HEK293 (cell line): ENCODE data around the gene FAM174B.
A peak's percentile ranks its signal among the peaks of the same experiment; 100 is the strongest.

ENCODE experiments used
- CTCF ChIA-PET: fragments of 350-600 bp; formaldehyde crosslinking; extraction: SDS; loops from one replicate; lab custom pipeline; 2021; ENCODE audit warnings: antibody characterized with exemption; lab: Yijun Ruan, JAX
- POLR2A ChIA-PET: fragments of 300-600 bp; formaldehyde crosslinking; extraction: SDS; loops from one replicate; lab custom pipeline; 2020; ENCODE audit warnings: antibody characterized with exemption, inconsistent platforms; lab: Yijun Ruan, JAX
- H3K27ac ChIP-seq: fragments of 200-500 bp; sonication (Bioruptor generic); 2 replicates; pipeline ENCODE4 v1.5.1; 2014; ENCODE audit warnings: low read depth, low read length, control low read depth, inconsistent platforms; ENCODE audit errors: extremely low read depth
- H3K36me3 ChIP-seq, 2 experiments: fragments of 200-500 bp in 1 of 2; sonication (Bioruptor generic) in 1 of 2; 1 replicate in 1 of 2; 2 replicates in 1 of 2; pipeline ENCODE4 v1.5.1; 2014 to 2017; ENCODE audit warnings: inconsistent platforms in 2 of 2, low read length in 2 of 2; ENCODE audit not compliant: control insufficient read depth in 2 of 2, insufficient read depth in 1 of 2
- H3K4me1 ChIP-seq: fragments of 200-500 bp; sonication (Bioruptor generic); 2 replicates; pipeline ENCODE4 v1.5.1; 2014; ENCODE audit warnings: mild to moderate bottlenecking, low read length, inconsistent platforms; ENCODE audit not compliant: control insufficient read depth, insufficient read depth
- H3K4me3 ChIP-seq: 2 replicates; pipeline ENCODE4 v1.5.1; 2011; ENCODE audit warnings: low read depth, mild to moderate bottlenecking, control low read depth, low read length, moderate library complexity
- H3K9me3 ChIP-seq: fragments of 200-500 bp; sonication (Bioruptor generic); 2 replicates; pipeline ENCODE4 v1.5.1; 2014; ENCODE audit warnings: low read depth, low read length, inconsistent platforms; ENCODE audit not compliant: control insufficient read depth, insufficient read depth
- BCL6B ChIP-seq: fragments of 450-650 bp; formaldehyde crosslinking; IDR thresholded peaks from 2 replicates; pipeline ENCODE4 v1.5.1; 2017; ENCODE audit warnings: missing biosample characterization, missing genetic modification characterization
- IKZF3 ChIP-seq: fragments of 450-650 bp; IDR thresholded peaks from 2 replicates; pipeline ENCODE4 v1.5.0; 2018; ENCODE audit warnings: missing biosample characterization, mild to moderate bottlenecking, missing genetic modification characterization, moderate library complexity
- MYNN ChIP-seq: fragments of 450-650 bp; formaldehyde crosslinking; IDR thresholded peaks from 2 replicates; pipeline ENCODE4 v1.5.1; 2016; ENCODE audit warnings: missing biosample characterization, missing genetic modification characterization, borderline replicate concordance
- PRDM1 ChIP-seq: fragments of 450-650 bp; formaldehyde crosslinking; IDR thresholded peaks from 2 replicates; pipeline ENCODE4; 2016; ENCODE audit warnings: missing biosample characterization, missing genetic modification characterization
- ZBTB11 ChIP-seq: fragments of 450-650 bp; formaldehyde crosslinking; conservative IDR thresholded peaks from 2 replicates; pipeline ENCODE4 v1.5.1; 2016; ENCODE audit warnings: low read depth, missing biosample characterization, missing genetic modification characterization
- ZFP69B ChIP-seq: fragments of 450-650 bp; formaldehyde crosslinking; IDR thresholded peaks from 2 replicates; pipeline ENCODE4 v1.5.1; 2016; ENCODE audit warnings: missing biosample characterization, missing genetic modification characterization
- ZIC2 ChIP-seq: fragments of 450-650 bp; formaldehyde crosslinking; IDR thresholded peaks from 2 replicates; pipeline ENCODE4 v1.5.1; 2016; ENCODE audit warnings: missing biosample characterization, missing genetic modification characterization
- ZNF112 ChIP-seq: fragments of 450-650 bp; formaldehyde crosslinking; IDR thresholded peaks from 2 replicates; pipeline ENCODE4 v1.5.0; 2017; ENCODE audit warnings: missing biosample characterization, missing genetic modification characterization
- ZNF133 ChIP-seq: fragments of 450-650 bp; formaldehyde crosslinking; IDR thresholded peaks from 2 replicates; pipeline ENCODE4 v1.5.1; 2016; ENCODE audit warnings: missing biosample characterization, missing genetic modification characterization
- ZNF175 ChIP-seq: fragments of 450-650 bp; formaldehyde crosslinking; IDR thresholded peaks from 2 replicates; pipeline ENCODE4 v1.5.1; 2016; ENCODE audit warnings: missing biosample characterization, missing genetic modification characterization
- ZNF184 ChIP-seq: fragments of 450-650 bp; IDR thresholded peaks from 2 replicates; pipeline ENCODE4 v1.5.1; 2018; ENCODE audit warnings: missing biosample characterization, mild to moderate bottlenecking, missing genetic modification characterization
- ZNF248 ChIP-seq: fragments of 450-650 bp; formaldehyde crosslinking; IDR thresholded peaks from 2 replicates; pipeline ENCODE4 v1.5.1; 2017; ENCODE audit warnings: missing biosample characterization, missing genetic modification characterization
- ZNF274 ChIP-seq, 2 experiments: fragments of 200-500 bp in 1 of 2; fragments of 450-650 bp in 1 of 2; sonication (Bioruptor generic) in 1 of 2; formaldehyde crosslinking in 1 of 2; IDR thresholded peaks; 2 replicates each; pipeline versions ENCODE4 v1.5.1 to v1.6.1; 2014 to 2016; ENCODE audit warnings: borderline replicate concordance in 1 of 2, inconsistent platforms in 1 of 2, low read length in 1 of 2, missing biosample characterization in 1 of 2, missing genetic modification characterization in 1 of 2
- ZNF311 ChIP-seq: fragments of 450-650 bp; formaldehyde crosslinking; IDR thresholded peaks from 2 replicates; pipeline ENCODE4 v1.5.1; 2017; ENCODE audit warnings: missing biosample characterization, missing genetic modification characterization, borderline replicate concordance
- ZNF416 ChIP-seq: fragments of 450-650 bp; formaldehyde crosslinking; IDR thresholded peaks from 2 replicates; pipeline ENCODE4 v1.5.1; 2016; ENCODE audit warnings: missing biosample characterization, missing genetic modification characterization
- ZNF561 ChIP-seq: fragments of 450-650 bp; IDR thresholded peaks from 2 replicates; pipeline ENCODE4 v1.5.1; 2018; ENCODE audit warnings: missing biosample characterization, missing genetic modification characterization, borderline replicate concordance
- ZNF580 ChIP-seq: fragments of 450-650 bp; formaldehyde crosslinking; IDR thresholded peaks from 2 replicates; pipeline ENCODE4 v1.5.1; 2016; ENCODE audit warnings: missing biosample characterization, missing genetic modification characterization
- ZNF692 ChIP-seq: fragments of 450-650 bp; formaldehyde crosslinking; IDR thresholded peaks from 2 replicates; pipeline ENCODE4 v1.5.1; 2016; ENCODE audit warnings: missing biosample characterization, missing genetic modification characterization
- ZNF830 ChIP-seq: fragments of 450-650 bp; IDR thresholded peaks from 2 replicates; pipeline ENCODE4 v1.5.0; 2018; ENCODE audit warnings: missing biosample characterization, missing genetic modification characterization, low read depth, mild to moderate bottlenecking, moderate library complexity
- TF ChIP-seq, protein P1 (sequence below): sonication (generic); formaldehyde crosslinking; IDR thresholded peaks from 2 replicates; pipeline ENCODE4 v1.8.1; 2022; ENCODE audit warnings: mild to moderate bottlenecking, moderate library complexity, missing genetic modification reagents
- TF ChIP-seq, protein P2 (sequence below): fragments of 450-650 bp; IDR thresholded peaks from 2 replicates; pipeline ENCODE4 v1.5.1; 2018; ENCODE audit warnings: missing biosample characterization, mild to moderate bottlenecking, missing genetic modification characterization

FAM174B gene

DNA sequence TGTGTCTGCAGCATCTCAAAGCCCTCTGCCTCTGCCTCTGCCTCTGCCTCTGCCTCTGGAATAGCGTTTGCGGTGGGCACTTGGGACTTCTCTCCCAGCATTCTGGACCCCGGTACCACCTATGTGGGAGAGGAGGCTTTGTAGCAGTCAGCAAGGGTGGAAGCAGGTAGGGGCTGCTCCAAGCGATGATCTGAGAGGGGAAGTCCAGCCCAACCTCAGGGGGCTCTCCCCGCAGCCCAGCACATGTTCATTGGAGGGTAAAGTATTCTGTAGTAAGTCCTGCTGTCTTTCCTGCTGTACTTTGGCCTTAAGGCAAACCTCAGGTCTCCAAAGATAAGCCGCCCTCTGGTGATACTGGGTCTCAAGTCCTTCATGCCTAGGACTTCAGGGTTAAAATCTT lies 68.6 kb downstream of the FAM174B start:
- no peaks in the 10 kb centered on the region for H3K9me3 ChIP-seq
- CTCF ChIA-PET: no interaction called here
- TF ChIP-seq BCL6B: no peak
- no peak for TF ChIP-seq ZNF692 (tag by site-specific recombination)
- TF ChIP-seq, protein P1, sequence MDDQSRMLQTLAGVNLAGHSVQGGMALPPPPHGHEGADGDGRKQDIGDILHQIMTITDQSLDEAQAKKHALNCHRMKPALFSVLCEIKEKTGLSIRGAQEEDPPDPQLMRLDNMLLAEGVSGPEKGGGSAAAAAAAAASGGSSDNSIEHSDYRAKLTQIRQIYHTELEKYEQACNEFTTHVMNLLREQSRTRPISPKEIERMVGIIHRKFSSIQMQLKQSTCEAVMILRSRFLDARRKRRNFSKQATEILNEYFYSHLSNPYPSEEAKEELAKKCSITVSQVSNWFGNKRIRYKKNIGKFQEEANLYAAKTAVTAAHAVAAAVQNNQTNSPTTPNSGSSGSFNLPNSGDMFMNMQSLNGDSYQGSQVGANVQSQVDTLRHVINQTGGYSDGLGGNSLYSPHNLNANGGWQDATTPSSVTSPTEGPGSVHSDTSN (CRISPR knock-in tag): no peak
- no peak for TF ChIP-seq ZNF112
- no peak for TF ChIP-seq ZNF184 (tag by site-specific recombination)
- TF ChIP-seq ZNF248: no peak
- TF ChIP-seq PRDM1 (tag by site-specific recombination): no peak
- no peak for TF ChIP-seq ZNF561
- TF ChIP-seq, all 188 proteins: peak for 0
- H3K27ac ChIP-seq: no peak overlapping the region
- no peaks in the 10 kb centered on the region for H3K36me3 ChIP-seq
- no peak overlapping the region for H3K4me3 ChIP-seq
- H3K4me1 ChIP-seq: no peaks in the 10 kb centered on the region
- POLR2A ChIA-PET: no interaction called here

DNA sequence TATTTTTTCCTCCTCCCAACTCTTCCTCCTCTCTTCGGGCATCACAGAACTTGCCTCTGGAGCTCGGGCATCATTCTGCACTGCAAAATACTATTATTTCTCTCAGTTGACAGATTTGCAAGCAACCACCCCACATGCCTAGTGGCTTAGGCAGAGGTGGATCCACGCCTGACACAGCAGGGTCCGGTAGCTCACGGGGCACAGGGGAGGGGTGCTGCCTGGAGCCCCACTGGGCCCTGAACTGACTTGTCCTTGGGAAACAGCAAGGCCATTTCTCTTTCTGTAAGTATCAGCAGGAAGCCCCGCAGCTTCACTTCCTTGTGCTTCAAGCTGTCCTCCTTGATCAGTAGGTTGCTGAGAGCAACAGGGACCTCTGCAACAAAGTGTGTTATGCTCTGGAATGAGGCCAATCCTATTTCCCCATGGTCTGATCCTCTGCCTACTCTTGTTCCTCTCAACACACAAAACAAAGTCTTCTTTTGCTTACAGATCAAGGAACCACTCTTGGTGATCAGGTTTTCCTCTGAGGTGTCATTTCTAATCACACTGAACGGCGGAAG lies 69.1 kb downstream of the FAM174B start:
- Histone ChIP-seq H3K4me1 (no peaks in the 10 kb centered on the region), H3K36me3 (no peaks in the 10 kb centered on the region), H3K9me3 (no peaks in the 10 kb centered on the region), H3K27ac (no peak overlapping the region), H3K4me3 (no peak overlapping the region)
- TF ChIP-seq ZNF830: no peak
- peak; percentile 91 for TF ChIP-seq ZIC2
- TF ChIP-seq ZNF274 (IDR thresholded peaks at IDR 0.05; ENCODE audit: low read length): no peak
- no peak for TF ChIP-seq ZNF274 (tag by site-specific recombination; IDR thresholded peaks at IDR 0.05; ENCODE audit: borderline replicate concordance)
- TF ChIP-seq IKZF3 (tag by site-specific recombination): no peak
- no peak for TF ChIP-seq ZNF416 (tag by site-specific recombination)
- ChIA-PET CTCF (no interaction called here), POLR2A (no interaction called here)

DNA sequence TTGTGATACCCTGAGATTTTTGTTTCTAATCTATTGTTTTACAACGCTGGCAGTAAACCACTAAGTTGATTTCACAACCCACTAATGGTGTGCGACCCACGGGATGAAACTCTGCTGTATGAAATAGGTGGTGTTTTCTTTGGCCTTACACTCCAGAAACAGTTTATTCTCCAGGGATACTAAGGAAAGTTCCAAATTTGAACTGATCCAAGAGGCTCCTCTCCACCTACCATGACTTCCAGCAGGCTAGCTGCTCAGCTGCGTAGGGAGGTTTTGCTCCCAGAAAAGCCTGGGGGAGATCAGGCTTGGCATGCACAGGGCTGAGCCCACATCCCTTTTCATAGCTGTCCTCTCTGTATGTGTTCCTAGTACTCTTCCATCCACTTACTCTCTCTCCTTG lies 71.5 kb downstream of the FAM174B start:
- Histone ChIP-seq H3K27ac (no peak overlapping the region), H3K4me1 (no peaks in the 10 kb centered on the region), H3K36me3 (no peaks in the 10 kb centered on the region), H3K4me3 (no peak overlapping the region), H3K9me3 (no peaks in the 10 kb centered on the region)
- TF ChIP-seq ZNF133 (tag by site-specific recombination) (no peak), ZNF311 (tag by site-specific recombination) (no peak), MYNN (tag by site-specific recombination) (no peak), ZBTB11 (tag by site-specific recombination) (no peak), BCL6B (no peak), ZNF175 (tag by site-specific recombination) (no peak), ZFP69B (no peak), ZNF580 (tag by site-specific recombination) (no peak)
- TF ChIP-seq, protein P2, sequence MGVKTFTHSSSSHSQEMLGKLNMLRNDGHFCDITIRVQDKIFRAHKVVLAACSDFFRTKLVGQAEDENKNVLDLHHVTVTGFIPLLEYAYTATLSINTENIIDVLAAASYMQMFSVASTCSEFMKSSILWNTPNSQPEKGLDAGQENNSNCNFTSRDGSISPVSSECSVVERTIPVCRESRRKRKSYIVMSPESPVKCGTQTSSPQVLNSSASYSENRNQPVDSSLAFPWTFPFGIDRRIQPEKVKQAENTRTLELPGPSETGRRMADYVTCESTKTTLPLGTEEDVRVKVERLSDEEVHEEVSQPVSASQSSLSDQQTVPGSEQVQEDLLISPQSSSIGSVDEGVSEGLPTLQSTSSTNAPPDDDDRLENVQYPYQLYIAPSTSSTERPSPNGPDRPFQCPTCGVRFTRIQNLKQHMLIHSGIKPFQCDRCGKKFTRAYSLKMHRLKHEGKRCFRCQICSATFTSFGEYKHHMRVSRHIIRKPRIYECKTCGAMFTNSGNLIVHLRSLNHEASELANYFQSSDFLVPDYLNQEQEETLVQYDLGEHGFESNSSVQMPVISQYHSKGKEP (tag by site-specific recombination): no peak
- ChIA-PET CTCF (no interaction called here), POLR2A (no interaction called here)
